Measurements from ENCODE around the gene DNAH10. TPM values are rescaled to one million over a fixed set of nuclear protein-coding genes. Genes with fewer than 3 reads are reported as not detected.

The DNAH10 gene
- total RNA-seq, 1 experiment from 2014 or later, result 0.39 TPM

- H3K36me3 ChIP-seq (ENCODE audit: control insufficient read depth, insufficient read depth, low read length), result no peaks in the 10 kb centered on the region
- ChIA-PET CTCF (no interaction called here), POLR2A (interaction anchor here (0.6 to 0.9 kb wide), 2 partner anchors 17 to 255 kb away, joined by 4 read pairs; partner anchors contain the start of gene SNRNP35)
- no peaks in the 10 kb centered on the region for H3K9me3 ChIP-seq (ENCODE audit: control insufficient read depth, insufficient read depth, low read depth, low read length)
- peaks cover 8% of the 10 kb centered on the region for H3K4me1 ChIP-seq (ENCODE audit: control insufficient read depth, insufficient read depth, low read length)
- BruUV-seq (replicated peaks), result no TSS peak
- no peak for TF ChIP-seq TCF7L2 (IDR thresholded peaks at IDR 0.05; ENCODE audit: low read depth, low read length)
- TF ChIP-seq REST (IDR thresholded peaks at IDR 0.05; ENCODE audit: insufficient read depth in 1 of 2, low read depth in 2 of 2, low read length in 1 of 2), result no peak
- TF ChIP-seq, protein P1, sequence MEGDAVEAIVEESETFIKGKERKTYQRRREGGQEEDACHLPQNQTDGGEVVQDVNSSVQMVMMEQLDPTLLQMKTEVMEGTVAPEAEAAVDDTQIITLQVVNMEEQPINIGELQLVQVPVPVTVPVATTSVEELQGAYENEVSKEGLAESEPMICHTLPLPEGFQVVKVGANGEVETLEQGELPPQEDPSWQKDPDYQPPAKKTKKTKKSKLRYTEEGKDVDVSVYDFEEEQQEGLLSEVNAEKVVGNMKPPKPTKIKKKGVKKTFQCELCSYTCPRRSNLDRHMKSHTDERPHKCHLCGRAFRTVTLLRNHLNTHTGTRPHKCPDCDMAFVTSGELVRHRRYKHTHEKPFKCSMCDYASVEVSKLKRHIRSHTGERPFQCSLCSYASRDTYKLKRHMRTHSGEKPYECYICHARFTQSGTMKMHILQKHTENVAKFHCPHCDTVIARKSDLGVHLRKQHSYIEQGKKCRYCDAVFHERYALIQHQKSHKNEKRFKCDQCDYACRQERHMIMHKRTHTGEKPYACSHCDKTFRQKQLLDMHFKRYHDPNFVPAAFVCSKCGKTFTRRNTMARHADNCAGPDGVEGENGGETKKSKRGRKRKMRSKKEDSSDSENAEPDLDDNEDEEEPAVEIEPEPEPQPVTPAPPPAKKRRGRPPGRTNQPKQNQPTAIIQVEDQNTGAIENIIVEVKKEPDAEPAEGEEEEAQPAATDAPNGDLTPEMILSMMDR (IDR thresholded peaks at IDR 0.05), result no peak
- no peak for TF ChIP-seq POLR2AphosphoS5 (IDR thresholded peaks at IDR 0.05; ENCODE audit: low read depth, low read length)
- TF ChIP-seq SIN3A (IDR thresholded peaks at IDR 0.05; ENCODE audit: borderline replicate concordance, insufficient read depth, low read depth, low read length), result no peak
- intact Hi-C loops (cut with micrococcal nuclease; ENCODE audit: unreplicated experiment) (no loop called here), in situ Hi-C loops (cut with HindIII; ENCODE audit: low pct_unique_long_range_greater_than_20kb, low sequenced_read_pairs) (no loop called here)
- peak overlapping the region; percentile 79 for H3K27ac ChIP-seq (ENCODE audit: low read length)
- no peaks in the 10 kb centered on the region for H3K27me3 ChIP-seq (ENCODE audit: control insufficient read depth, insufficient read depth, low read length)
- ATAC-seq (no peak; the same call in 1 of the 2 replicates), DNase-seq (ENCODE audit: low read depth, low spot score) (no peak)
- peak overlapping the region; percentile 79 to 85 for H3K4me3 ChIP-seq (ENCODE audit: low read depth in 2 of 2, low read length in 2 of 2)
Measured at GRCh38 chr12:123712780-123713319, 49.3 kb upstream of the DNAH10 start.

DNA sequence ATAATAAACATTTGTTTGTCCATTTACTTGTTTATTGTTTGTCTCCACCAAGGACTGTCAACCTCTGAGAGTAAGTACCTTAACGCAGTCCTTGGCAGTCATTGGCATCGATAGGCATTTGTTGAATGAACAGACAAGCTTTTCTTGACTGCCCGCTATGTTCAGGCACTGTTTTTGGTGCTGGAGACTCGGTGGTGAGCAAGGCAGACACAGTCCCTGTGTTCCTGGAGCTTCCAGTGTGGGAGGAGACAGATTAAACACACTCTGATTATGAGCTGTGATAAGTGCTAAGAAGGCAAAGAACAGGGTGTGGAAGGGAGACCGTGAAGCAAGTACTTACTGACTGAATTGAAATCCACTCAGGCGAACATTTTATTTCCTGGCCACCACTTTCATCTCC lies 48.7 kb upstream of the DNAH10 start:
- DNase-seq (ENCODE audit: low read depth, low spot score), result no peak
- POLR2A ChIA-PET, result no interaction called here
- TF ChIP-seq TCF7L2 (IDR thresholded peaks at IDR 0.05; ENCODE audit: low read depth, low read length) (no peak), POLR2AphosphoS5 (IDR thresholded peaks at IDR 0.05; ENCODE audit: low read depth, low read length) (no peak), REST (IDR thresholded peaks at IDR 0.05; ENCODE audit: insufficient read depth in 1 of 2, low read depth in 2 of 2, low read length in 1 of 2) (no peak), SIN3A (IDR thresholded peaks at IDR 0.05; ENCODE audit: borderline replicate concordance, insufficient read depth, low read depth, low read length) (no peak)
- TF ChIP-seq, protein P1 (IDR thresholded peaks at IDR 0.05), result no peak

More for the DNA sequence above, 48.7 kb upstream of the DNAH10 start:
- Histone ChIP-seq H3K27me3 (ENCODE audit: control insufficient read depth, insufficient read depth, low read length) (no peaks in the 10 kb centered on the region), H3K4me1 (ENCODE audit: control insufficient read depth, insufficient read depth, low read length) (peaks cover 8% of the 10 kb centered on the region), H3K27ac (ENCODE audit: low read length) (peak overlapping the region; percentile 79), H3K4me3 (ENCODE audit: low read depth in 2 of 2, low read length in 2 of 2) (peak overlapping the region; percentile 79 to 85), H3K9me3 (ENCODE audit: control insufficient read depth, insufficient read depth, low read depth, low read length) (no peaks in the 10 kb centered on the region), H3K36me3 (ENCODE audit: control insufficient read depth, insufficient read depth, low read length) (no peaks in the 10 kb centered on the region)
- intact Hi-C loops (cut with micrococcal nuclease; ENCODE audit: unreplicated experiment), result no loop called here
- CTCF ChIA-PET, result no interaction called here
- BruUV-seq (replicated peaks), result TSS peak; percentile 76
- in situ Hi-C loops (cut with HindIII; ENCODE audit: low pct_unique_long_range_greater_than_20kb, low sequenced_read_pairs), result no loop called here
- no peak for ATAC-seq
